Caco-2 (cell line): ENCODE measurements around the gene SHANK2. TPM values are rescaled to one million over a fixed set of nuclear protein-coding genes. Genes with fewer than 3 reads are reported as not detected.
A peak's percentile ranks its signal among the peaks of the same experiment; 100 is the strongest.

Source experiments
- BruUV-seq: library from RNA; stranded (reverse); fragments of 400-500 nt; replicated peaks from 2 replicates; lab custom pipeline; 2021; lab: Mats Ljungman, UMichigan
- CTCF ChIA-PET: fragments of 300-600 bp; sonication (Branson Sonifier 250); formaldehyde crosslinking; loops from one replicate; lab custom pipeline; 2022; ENCODE audit warnings: antibody characterized with exemption; lab: Charles Lee
- POLR2A ChIA-PET: fragments of 300-600 bp; sonication (Branson Sonifier 250); formaldehyde crosslinking; loops from one replicate; lab custom pipeline; 2022; ENCODE audit warnings: antibody characterized with exemption; lab: Charles Lee
- DNase-seq, 2 experiments: peaks; one replicate each; pipeline versions ENCODE4 v3.0.0 to v3.0.0-alpha.2; 2020 to 2022
- H3K27me3 ChIP-seq: replicated peaks from 2 replicates; pipeline ENCODE4 v1.6.0; 2011; ENCODE audit warnings: low read length; ENCODE audit not compliant: control insufficient read depth, insufficient read depth
- H3K36me3 ChIP-seq: 2 replicates; pipeline ENCODE4 v1.5.1; 2011; ENCODE audit warnings: low read length; ENCODE audit not compliant: control insufficient read depth, insufficient read depth
- H3K4me1 ChIP-seq: fragments of 250-450 bp; sonication (Bioruptor Pico); 2 replicates; pipeline ENCODE4 v1.5.1; 2020; ENCODE audit warnings: mild to moderate bottlenecking
- H3K4me3 ChIP-seq: 2 replicates; pipeline ENCODE4 v1.5.1; 2011; ENCODE audit warnings: low read depth, mild to moderate bottlenecking, control low read depth, low read length
- H3K9me3 ChIP-seq: fragments of 250-450 bp; sonication (Bioruptor Pico); 2 replicates; pipeline ENCODE4 v1.5.1; 2020; ENCODE audit warnings: mild to moderate bottlenecking, moderate library complexity
- H3K27ac Mint-ChIP-seq: one replicate; pipeline ENCODE4 v1.8.0; 2022; ENCODE audit warnings: mixed read lengths; ENCODE audit not compliant: unreplicated experiment
- H3K27me3 Mint-ChIP-seq: one replicate; pipeline ENCODE4 v1.8.0; 2022; ENCODE audit warnings: mixed read lengths; ENCODE audit not compliant: insufficient read depth, unreplicated experiment
- H3K36me3 Mint-ChIP-seq: one replicate; pipeline ENCODE4 v1.8.0; 2022; ENCODE audit warnings: mild to moderate bottlenecking, mixed read lengths; ENCODE audit not compliant: insufficient read depth, unreplicated experiment
- H3K4me1 Mint-ChIP-seq: one replicate; pipeline ENCODE4 v1.8.0; 2022; ENCODE audit warnings: low read depth, mixed read lengths; ENCODE audit not compliant: unreplicated experiment
- H3K4me3 Mint-ChIP-seq: one replicate; pipeline ENCODE4 v1.8.0; 2022; ENCODE audit warnings: mild to moderate bottlenecking, moderate library complexity, mixed read lengths; ENCODE audit not compliant: unreplicated experiment
- H3K9me3 Mint-ChIP-seq: one replicate; pipeline ENCODE4 v1.8.0; 2022; ENCODE audit warnings: mixed read lengths; ENCODE audit not compliant: unreplicated experiment
- CTCF ChIP-seq, 2 experiments: fragments of 200-600 bp in 1 of 2; IDR thresholded peaks; 1 replicate in 1 of 2; 2 replicates in 1 of 2; pipeline versions ENCODE4 v1.5.1 to v1.8.0; 2011 to 2022; ENCODE audit warnings: antibody characterized with exemption in 1 of 2, control low read depth in 1 of 2, inconsistent platforms in 1 of 2, low read depth in 1 of 2, low read length in 1 of 2, mild to moderate bottlenecking in 1 of 2, moderate library complexity in 1 of 2; ENCODE audit not compliant: insufficient read depth in 1 of 2, severe bottlenecking in 1 of 2, unreplicated experiment in 1 of 2
- intact Hi-C: fragments of 100-400 bp; cut with micrococcal nuclease; formaldehyde crosslinking; loops from one replicate; pipeline ENCODE4 v1.10.0; 2022; ENCODE audit not compliant: unreplicated experiment
- total RNA-seq: library from RNA; stranded (reverse); gene quantifications from 2 replicates; pipeline ENCODE4 v1.2.3, GENCODE V29; 2022

Gene SHANK2
- total RNA-seq, 1 experiment from 2014 or later: 177 TPM

GRCh38 chr11:71253794-71254193 is 1.4 kb upstream of the SHANK2 start:
- Mint-ChIP-seq H3K4me1 (peaks cover 63% of the 10 kb centered on the region), H3K27ac (peak overlapping the region; percentile 95), H3K9me3 (no peaks in the 10 kb centered on the region), H3K4me3 (peak overlapping the region; percentile 83), H3K27me3 (no peaks in the 10 kb centered on the region), H3K36me3 (peaks cover 46% of the 10 kb centered on the region)
- H3K4me1 ChIP-seq: peaks cover 53% of the 10 kb centered on the region
- no peak for TF ChIP-seq CTCF (IDR thresholded peaks at IDR 0.05; ENCODE audit: insufficient read depth in 1 of 2, low read depth in 1 of 2, low read length in 1 of 2, severe bottlenecking in 1 of 2, unreplicated experiment in 1 of 2)
- ChIA-PET CTCF (interaction anchor here (1.1 to 3.3 kb wide), 7 partner anchors 16 to 309 kb away, joined by 3 to 25 read pairs (median 11); no protein-coding TSS in a partner anchor), POLR2A (interaction anchor here (0.6 to 3.1 kb wide), 11 partner anchors 13 to 199 kb away, joined by 3 to 86 read pairs (median 4); partner anchors contain the start of gene NADSYN1)
- H3K9me3 ChIP-seq: 0 out of 2 replicates have a peak, but pooled peaks cover 6% of the 10 kb centered on the region
- no peaks in the 10 kb centered on the region for H3K36me3 ChIP-seq
- intact Hi-C loops: loop anchor here (1.0 to 5.0 kb wide), 10 partner anchors 15 to 199 kb away; partner anchors contain the start of gene NADSYN1
- H3K27me3 ChIP-seq: no peaks in the 10 kb centered on the region
- no TSS peak for BruUV-seq
- DNase-seq: peak; percentile 31 to 59
- no peak overlapping the region for H3K4me3 ChIP-seq

DNA sequence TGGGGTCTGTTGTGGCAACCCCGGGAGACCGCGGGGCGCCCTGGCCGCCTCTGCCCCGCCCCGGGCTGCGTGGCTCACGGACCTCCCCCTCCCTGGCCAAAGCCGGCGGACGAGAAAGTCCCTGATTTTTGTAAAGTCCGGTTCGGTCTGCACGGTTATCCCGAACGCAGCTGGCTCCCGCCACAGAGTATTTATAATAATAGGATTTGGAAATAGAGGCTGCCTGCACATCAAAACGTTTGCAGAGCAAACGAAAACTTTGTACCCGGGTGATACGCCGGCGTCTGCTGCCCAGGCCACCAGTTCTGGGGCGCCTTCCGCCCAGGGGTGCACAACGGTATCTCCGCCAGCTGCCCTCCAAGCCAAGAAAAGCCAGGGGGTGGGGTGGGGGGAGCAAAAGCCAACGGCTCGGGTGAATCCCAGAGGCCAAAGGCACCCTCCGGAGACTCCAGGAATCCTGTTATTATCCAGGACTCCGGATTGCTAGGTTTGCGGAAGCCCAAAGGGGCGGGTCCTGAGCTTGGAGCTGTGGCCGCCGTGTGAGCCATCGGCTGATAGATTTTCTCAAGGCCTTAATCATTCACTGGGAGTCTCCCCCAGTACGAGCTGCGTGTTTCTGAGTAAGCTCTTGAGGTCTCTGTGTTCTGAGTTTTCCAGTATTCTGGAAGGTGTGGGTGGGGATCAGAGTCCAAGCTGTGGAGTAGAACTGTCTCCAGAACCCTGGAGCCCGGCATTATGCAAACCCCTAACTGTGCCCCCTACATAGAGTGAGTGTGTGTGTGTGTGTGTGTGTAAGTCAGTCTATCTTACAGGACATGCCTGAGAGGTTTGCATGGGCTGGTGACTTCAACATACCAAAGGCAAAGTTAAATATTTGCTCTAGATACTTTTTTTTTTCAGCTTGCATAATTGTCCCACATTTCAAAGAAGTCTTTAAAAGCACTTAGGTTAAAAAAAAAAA is 673 bp upstream of the SHANK2 start:
- H3K4me1 ChIP-seq: peaks cover 53% of the 10 kb centered on the region
- DNase-seq: peak; percentile 93 to 96
- BruUV-seq: TSS peak; percentile 73
- H3K9me3 Mint-ChIP-seq: no peaks in the 10 kb centered on the region
- H3K9me3 ChIP-seq: no peaks in the 10 kb centered on the region
- intact Hi-C loops: loop anchor here (1.0 to 5.0 kb wide), 10 partner anchors 15 to 199 kb away; partner anchors contain the start of gene NADSYN1
- H3K4me3 ChIP-seq: peak overlapping the region; percentile 67
- TF ChIP-seq CTCF (IDR thresholded peaks at IDR 0.05; ENCODE audit: insufficient read depth in 1 of 2, low read depth in 1 of 2, low read length in 1 of 2, severe bottlenecking in 1 of 2, unreplicated experiment in 1 of 2): no peak
- H3K27ac Mint-ChIP-seq: peak overlapping the region; percentile 95
- ChIA-PET CTCF (interaction anchor here (0.8 to 3.3 kb wide), 11 partner anchors 17 to 310 kb away, joined by 3 to 25 read pairs (median 5); no protein-coding TSS in a partner anchor), POLR2A (interaction anchor here (0.6 to 3.1 kb wide), 21 partner anchors 12 to 200 kb away, joined by 3 to 86 read pairs (median 4); partner anchors contain the start of gene NADSYN1)
- no peaks in the 10 kb centered on the region for H3K36me3 ChIP-seq
- peak overlapping the region; percentile 83 for H3K4me3 Mint-ChIP-seq
- H3K27me3 ChIP-seq: no peaks in the 10 kb centered on the region
- H3K27me3 Mint-ChIP-seq: no peaks in the 10 kb centered on the region
- peaks cover 67% of the 10 kb centered on the region for H3K4me1 Mint-ChIP-seq
- peaks cover 53% of the 10 kb centered on the region for H3K36me3 Mint-ChIP-seq
